HG03469 (cell line): ENCODE data around the gene ZNG1F.
"Not testable (repeated sequence)": the region's sequence is repeated elsewhere in the genome, so short reads cannot be mapped to it uniquely, and the experiment has no call there.

Experiments
- ATAC-seq: cut with Tn5 transposase; IDR thresholded peaks from one replicate; pipeline ENCODE4 v1.9.1; 2021; ENCODE audit warnings: mild to moderate bottlenecking, moderate library complexity, moderate number of reproducible peaks; ENCODE audit not compliant: unreplicated experiment

ZNG1F gene

DNA sequence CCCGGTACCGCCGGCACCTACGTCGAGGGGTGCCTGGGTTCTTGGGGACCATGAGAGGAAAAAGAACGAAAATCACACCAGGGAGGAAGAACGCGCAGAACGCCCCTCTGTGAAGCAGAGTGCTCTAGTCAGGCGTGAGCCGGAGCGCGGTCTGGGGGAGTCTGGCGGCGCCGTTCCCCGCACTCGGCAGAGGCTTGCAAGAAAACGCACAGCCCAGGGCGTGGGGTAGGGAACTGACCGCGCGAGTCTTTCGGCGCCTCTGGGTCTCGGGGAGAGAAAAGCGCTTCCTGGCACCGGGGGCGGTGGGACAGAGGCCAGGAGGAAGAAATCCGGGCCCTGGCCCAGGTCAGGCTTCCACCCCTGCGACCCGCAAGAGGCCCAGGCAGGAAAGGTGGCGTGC is 65.3 kb downstream of the ZNG1F start:
- ATAC-seq = not testable (repeated sequence)

GRCh38 chr9:41123396-41123795 is 65.7 kb downstream of the ZNG1F start:
- not testable (repeated sequence) for ATAC-seq

GRCh38 chr9:41120696-41121095 is 68.4 kb downstream of the ZNG1F start:
- not testable (repeated sequence) for ATAC-seq

DNA sequence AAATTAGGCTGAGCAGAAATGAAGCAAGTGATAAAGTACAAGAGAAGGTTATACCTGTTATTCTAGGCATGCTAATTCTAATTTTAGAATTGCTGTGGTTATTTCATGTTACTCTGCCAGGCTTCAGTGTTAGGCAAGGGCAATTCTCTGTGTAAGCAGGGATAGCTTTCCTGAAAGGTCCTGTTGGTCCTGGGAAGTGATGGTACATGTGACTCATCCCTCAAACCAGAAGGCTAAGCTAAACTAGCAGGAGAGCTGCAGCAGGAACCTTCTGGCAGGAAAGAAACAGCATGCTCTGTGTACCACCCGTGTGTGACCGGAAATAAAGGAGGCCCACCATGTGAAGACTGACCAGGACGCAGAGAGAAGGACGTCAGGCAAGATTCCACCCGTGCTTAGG is 69.4 kb downstream of the ZNG1F start:
- not testable (repeated sequence) for ATAC-seq

GRCh38 chr9:41119311-41119710 is 69.8 kb downstream of the ZNG1F start:
- ATAC-seq = not testable (repeated sequence)

DNA sequence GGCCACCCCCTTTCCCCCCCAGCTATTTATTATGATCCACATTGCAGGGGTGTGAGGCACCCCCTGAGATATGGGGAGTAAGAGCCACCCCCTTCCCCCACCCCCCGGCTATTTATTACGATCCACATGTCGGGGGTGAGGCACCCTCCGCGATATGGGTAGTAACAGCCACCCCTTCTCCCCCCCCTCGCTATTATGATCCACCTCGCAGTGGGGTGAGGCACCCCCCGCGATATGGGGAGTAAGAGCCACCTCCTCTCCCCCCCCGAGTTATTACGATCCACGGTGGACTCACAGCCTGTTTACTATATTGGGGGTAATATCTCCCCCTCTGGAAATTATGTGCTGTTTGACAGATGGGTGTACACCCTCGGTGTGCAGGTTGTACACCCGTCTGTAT is 75.8 kb downstream of the ZNG1F start:
- ATAC-seq = not testable (repeated sequence)

DNA sequence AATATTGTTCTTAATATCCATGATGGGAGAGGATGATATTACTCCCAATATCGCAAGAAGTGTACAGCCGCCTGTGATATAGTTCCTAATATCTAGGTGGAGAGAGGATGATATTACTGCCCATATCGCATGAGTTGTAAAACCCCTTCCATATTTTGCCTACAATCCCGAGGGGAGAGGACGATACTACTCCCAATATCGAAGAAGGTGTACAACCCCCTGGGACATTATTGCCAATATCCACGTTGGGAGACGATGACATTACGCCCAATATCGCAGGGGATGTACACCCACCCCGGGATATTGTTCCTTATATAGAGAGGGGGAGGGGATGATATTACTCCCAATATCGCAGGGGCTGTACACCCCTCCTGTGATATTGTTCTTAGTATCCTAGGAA is 77.7 kb downstream of the ZNG1F start:
- not testable (repeated sequence) for ATAC-seq

- not testable (repeated sequence) for ATAC-seq
Observed at GRCh38 chr9:41110913-41111312, 78.2 kb downstream of the ZNG1F start.

GRCh38 chr9:41109253-41109652 is 79.9 kb downstream of the ZNG1F start:
- ATAC-seq = not testable (repeated sequence)

DNA sequence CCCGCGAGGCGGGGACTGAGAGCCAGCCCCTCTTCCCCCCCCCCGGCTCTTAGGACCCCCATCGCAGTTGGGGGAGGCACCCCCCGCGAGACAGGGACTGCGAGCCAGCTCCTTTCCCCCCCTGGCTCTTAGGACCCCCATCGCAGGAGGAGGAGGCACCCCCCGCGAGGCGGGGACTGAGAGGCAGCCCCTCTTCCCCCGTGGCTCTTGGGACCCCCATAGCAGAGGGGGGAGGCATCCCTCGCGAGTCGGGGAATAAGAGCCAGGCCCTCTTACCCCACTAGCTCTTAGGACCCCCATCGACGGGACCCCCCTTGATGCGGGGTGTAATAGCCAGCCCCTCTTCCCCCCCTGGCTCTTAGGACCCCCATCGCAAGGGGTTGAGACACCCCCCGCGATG is 80.3 kb downstream of the ZNG1F start:
- not testable (repeated sequence) for ATAC-seq

DNA sequence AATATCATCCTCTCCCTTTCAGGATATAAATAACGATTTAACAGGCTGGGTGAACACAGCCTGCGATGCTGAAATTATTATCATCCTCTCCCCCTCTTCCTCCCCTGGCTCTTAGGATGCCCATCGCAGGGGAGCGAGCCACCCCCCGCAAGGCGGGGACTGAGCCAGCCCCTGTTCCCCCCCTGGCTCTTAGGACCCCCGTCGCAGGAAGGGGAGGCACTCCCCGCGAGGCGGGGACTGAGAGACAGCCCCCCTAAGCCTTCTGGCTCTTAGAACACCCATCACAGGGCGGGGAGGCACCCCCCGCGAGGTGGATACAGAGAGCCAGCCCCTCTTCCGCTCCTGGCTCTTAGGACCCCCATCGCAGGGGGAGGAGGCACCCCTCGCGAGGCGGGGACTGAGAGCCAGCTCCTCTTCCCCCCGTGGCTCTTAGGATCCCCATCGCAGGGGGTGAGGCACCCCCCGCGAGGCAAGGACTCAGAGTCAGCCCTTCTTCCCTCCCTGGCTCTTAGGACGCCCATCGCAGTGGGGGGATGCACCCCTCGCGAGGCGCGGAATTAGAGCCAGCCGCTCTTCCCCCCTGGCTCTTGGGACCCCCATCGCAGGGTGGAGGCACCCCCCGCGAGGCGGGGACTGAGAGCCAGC is 82.5 kb downstream of the ZNG1F start:
- ATAC-seq = not testable (repeated sequence)

DNA sequence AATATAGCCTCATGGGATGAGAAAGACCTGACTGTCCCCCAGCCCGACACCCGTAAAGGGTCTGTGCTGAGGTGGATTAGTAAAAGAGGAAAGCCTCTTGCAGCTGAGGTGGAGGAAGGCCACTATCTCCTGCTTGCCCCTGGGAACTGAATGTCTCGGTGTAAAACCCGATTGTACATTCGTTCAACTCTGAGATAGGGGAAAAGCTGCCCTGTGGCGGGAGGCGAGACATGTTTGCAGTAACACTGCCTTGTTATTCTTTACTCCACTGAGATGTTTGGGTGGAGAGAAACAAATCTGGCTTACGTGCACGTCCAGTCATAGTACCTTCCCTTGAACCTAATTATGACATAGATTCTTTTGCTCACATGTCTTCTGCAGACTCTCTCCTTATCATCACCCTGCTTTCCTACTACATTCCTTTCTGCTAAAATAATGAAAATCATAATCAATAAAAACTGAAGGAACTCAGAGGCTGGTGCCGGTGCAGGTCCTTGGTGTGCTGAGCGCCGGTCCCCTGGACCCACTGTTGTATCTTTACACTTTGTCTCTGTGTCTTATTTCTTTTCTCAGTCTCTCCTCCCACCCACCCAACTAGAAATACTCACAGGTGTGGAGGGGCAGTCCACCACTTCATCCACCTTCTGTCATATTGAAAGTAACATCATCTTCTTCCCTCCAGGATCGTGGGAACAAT is 83.4 kb downstream of the ZNG1F start:
- ATAC-seq = not testable (repeated sequence)

- not testable (repeated sequence) for ATAC-seq
Observed at GRCh38 chr9:41104542-41104941, 84.6 kb downstream of the ZNG1F start.

DNA sequence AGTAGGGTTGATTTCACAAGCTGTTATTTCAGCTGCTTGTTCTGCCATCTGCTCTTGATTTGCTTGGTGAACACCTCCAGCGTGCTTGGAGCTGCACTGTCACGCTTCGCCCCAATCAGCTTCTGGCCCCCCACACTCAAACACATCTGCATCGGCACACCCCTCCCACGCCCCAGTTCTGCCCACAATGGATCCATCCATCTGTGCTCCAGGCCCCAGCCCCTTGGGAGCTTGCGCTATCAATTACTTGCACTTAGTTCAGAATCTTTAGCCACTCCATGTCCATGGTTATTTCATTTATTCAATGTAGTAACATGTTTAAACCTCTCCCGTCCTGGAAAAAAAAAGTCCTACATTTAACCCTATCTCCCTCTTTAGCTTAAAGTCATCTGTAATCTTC is 88.6 kb downstream of the ZNG1F start:
- not testable (repeated sequence) for ATAC-seq

DNA sequence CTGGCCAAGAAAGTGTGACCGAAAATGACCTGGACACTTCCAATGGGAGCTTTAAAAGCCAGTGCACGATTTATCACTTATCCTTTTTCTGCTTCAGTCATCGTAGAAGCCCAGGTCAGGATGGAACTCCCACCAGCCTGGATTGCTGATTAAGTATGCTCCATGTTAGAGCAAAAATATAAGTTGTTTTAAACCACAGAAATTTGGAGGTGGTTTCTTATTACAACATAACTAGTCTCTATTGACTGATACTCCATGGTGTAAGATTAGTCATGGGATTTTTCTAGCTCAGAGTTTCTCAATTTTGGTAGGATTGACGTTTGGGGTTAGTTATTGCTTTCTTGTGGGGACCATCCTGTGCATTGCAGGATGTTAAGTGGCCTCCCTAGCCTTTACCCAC is 90.4 kb downstream of the ZNG1F start:
- ATAC-seq = not testable (repeated sequence)

- not testable (repeated sequence) for ATAC-seq
Observed at GRCh38 chr9:41095060-41095459, 94.1 kb downstream of the ZNG1F start.

- ATAC-seq = not testable (repeated sequence)
Observed at GRCh38 chr9:41094010-41094773, 94.9 kb downstream of the ZNG1F start.

GRCh38 chr9:41090922-41091321 is 98.2 kb downstream of the ZNG1F start:
- ATAC-seq = not testable (repeated sequence)

DNA sequence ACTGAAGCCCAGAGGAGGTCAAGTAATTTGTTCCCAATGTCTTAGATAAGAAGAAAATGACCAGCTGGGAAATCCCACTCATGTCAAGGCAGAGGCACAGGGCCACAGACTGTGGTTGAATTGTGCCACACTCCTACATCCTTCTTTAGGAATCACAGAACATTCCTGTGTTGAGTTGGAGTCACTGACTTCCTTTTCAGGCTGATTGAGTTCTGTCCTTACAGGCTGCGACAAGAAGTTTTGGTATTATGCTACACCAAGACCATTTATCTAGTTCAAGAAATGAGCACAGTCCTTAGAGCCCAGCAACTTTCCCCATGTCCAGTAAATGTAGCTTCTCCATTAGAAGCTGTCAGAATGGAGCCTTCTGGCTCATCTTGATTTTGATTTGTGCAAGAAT is 98.7 kb downstream of the ZNG1F start:
- not testable (repeated sequence) for ATAC-seq

GRCh38 chr9:41088450-41089059 is 100.6 kb downstream of the ZNG1F start:
- ATAC-seq = not testable (repeated sequence)

DNA sequence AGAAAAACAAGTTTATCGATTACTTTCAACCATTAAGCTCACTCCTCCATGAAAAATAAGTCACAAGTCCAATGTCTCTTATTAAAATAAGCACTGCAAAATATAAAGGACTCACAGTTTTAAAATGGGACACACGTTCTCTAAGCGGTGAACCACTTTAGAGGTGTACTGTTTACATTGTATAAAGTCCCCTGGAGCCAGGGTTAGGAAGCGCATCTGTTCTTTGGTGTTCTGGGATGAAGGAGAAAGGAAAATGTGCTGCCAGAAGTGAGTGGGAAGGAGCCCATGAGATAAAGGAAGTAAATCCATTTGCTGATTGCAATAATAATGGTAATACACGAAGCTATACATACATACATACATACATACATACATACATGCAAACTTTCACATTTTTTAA is 101.2 kb downstream of the ZNG1F start:
- not testable (repeated sequence) for ATAC-seq
